BJ (cell line): ENCODE measurements around the gene MCC. TPM values are rescaled to one million over a fixed set of nuclear protein-coding genes. Genes with fewer than 3 reads are reported as not detected.

ENCODE experiments used
- CTCF ChIA-PET: fragments of 350-600 bp; formaldehyde crosslinking; extraction: SDS; loops from one replicate; lab custom pipeline; 2021; ENCODE audit warnings: antibody characterized with exemption, inconsistent platforms; lab: Yijun Ruan, JAX
- POLR2A ChIA-PET: fragments of 300-600 bp; sonication (Branson Sonifier 250); formaldehyde crosslinking; extraction: SDS; loops from one replicate; lab custom pipeline; 2021; ENCODE audit warnings: antibody characterized with exemption; lab: Charles Lee
- DNase-seq: peaks from one replicate; pipeline ENCODE4 v3.0.0-alpha.2; 2011; ENCODE audit warnings: low read depth
- H3K27me3 ChIP-seq: 2 replicates; pipeline ENCODE4 v1.6.0; 2011; ENCODE audit warnings: low read length; ENCODE audit not compliant: control insufficient read depth, insufficient read depth
- H3K36me3 ChIP-seq: 2 replicates; pipeline ENCODE4 v1.5.1; 2011; ENCODE audit warnings: low read length; ENCODE audit not compliant: control insufficient read depth, insufficient read depth
- H3K4me3 ChIP-seq: 2 replicates; pipeline ENCODE4 v1.5.1; 2011; ENCODE audit warnings: low read depth, mild to moderate bottlenecking, control low read depth, low read length
- CTCF ChIP-seq: IDR thresholded peaks from 2 replicates; pipeline ENCODE4 v1.5.1; 2011; ENCODE audit warnings: low read depth, mild to moderate bottlenecking, control low read depth, inconsistent platforms, low read length, moderate library complexity; ENCODE audit not compliant: insufficient read depth
- polyA plus RNA-seq: library from polyadenylated mRNA; depleted of rRNA; stranded (reverse); fragments of >200 nt; gene quantifications from 2 replicates; pipeline ENCODE4 v1.2.3, GENCODE V29; 2011

The MCC gene
- polyA plus RNA-seq, 1 experiment: 2.3 TPM

- ChIA-PET POLR2A (interaction anchor here (0.6 kb wide), 2 partner anchors 57 to 104 kb away, joined by 4 to 7 read pairs; no protein-coding TSS in a partner anchor), CTCF (interaction anchor here (0.7 kb wide), 1 partner anchor 12 kb away, joined by 3 read pairs; no protein-coding TSS in a partner anchor)
- Histone ChIP-seq H3K4me3 (no peak overlapping the region), H3K27me3 (no peaks in the 10 kb centered on the region), H3K36me3 (no peaks in the 10 kb centered on the region)
- DNase-seq: no peak
- TF ChIP-seq CTCF: no peak
These were observed 398.5 kb downstream of the MCC start for GRCh38 chr5:113089653-113090335.

- Histone ChIP-seq H3K27me3 (no peaks in the 10 kb centered on the region), H3K4me3 (no peak overlapping the region), H3K36me3 (no peaks in the 10 kb centered on the region)
- no peak for TF ChIP-seq CTCF
- no peak for DNase-seq
- POLR2A ChIA-PET: no interaction called here
- CTCF ChIA-PET: no interaction called here
These were observed 400.2 kb downstream of the MCC start for GRCh38 chr5:113087976-113088514.

GRCh38 chr5:113085880-113086409 lies 402.3 kb downstream of the MCC start:
- ChIA-PET CTCF (interaction anchor here (0.7 to 2.0 kb wide), 2 partner anchors 14 to 80 kb away, joined by 3 to 5 read pairs; no protein-coding TSS in a partner anchor), POLR2A (no interaction called here)
- H3K4me3 ChIP-seq: no peak overlapping the region
- H3K27me3 ChIP-seq: no peaks in the 10 kb centered on the region
- no peak for TF ChIP-seq CTCF
- no peaks in the 10 kb centered on the region for H3K36me3 ChIP-seq
- no peak for DNase-seq

GRCh38 chr5:113085084-113085414 lies 403.2 kb downstream of the MCC start:
- ChIA-PET POLR2A (no interaction called here), CTCF (interaction anchor here (0.9 to 2.0 kb wide), 3 partner anchors 8 to 13 kb away, joined by 3 to 5 read pairs (median 4); no protein-coding TSS in a partner anchor)
- no peak for TF ChIP-seq CTCF
- H3K27me3 ChIP-seq: no peaks in the 10 kb centered on the region
- H3K4me3 ChIP-seq: no peak overlapping the region
- no peaks in the 10 kb centered on the region for H3K36me3 ChIP-seq
- no peak for DNase-seq

GRCh38 chr5:113084402-113085083 lies 403.7 kb downstream of the MCC start:
- CTCF ChIA-PET: interaction anchor here (0.9 to 2.0 kb wide), 3 partner anchors 9 to 12 kb away, joined by 3 to 5 read pairs (median 4); no protein-coding TSS in a partner anchor
- H3K36me3 ChIP-seq: no peaks in the 10 kb centered on the region
- POLR2A ChIA-PET: no interaction called here
- no peak overlapping the region for H3K4me3 ChIP-seq
- DNase-seq: no peak
- no peaks in the 10 kb centered on the region for H3K27me3 ChIP-seq
- no peak for TF ChIP-seq CTCF
